ENCODE results near the gene TBCC.

The TBCC gene

DNA sequence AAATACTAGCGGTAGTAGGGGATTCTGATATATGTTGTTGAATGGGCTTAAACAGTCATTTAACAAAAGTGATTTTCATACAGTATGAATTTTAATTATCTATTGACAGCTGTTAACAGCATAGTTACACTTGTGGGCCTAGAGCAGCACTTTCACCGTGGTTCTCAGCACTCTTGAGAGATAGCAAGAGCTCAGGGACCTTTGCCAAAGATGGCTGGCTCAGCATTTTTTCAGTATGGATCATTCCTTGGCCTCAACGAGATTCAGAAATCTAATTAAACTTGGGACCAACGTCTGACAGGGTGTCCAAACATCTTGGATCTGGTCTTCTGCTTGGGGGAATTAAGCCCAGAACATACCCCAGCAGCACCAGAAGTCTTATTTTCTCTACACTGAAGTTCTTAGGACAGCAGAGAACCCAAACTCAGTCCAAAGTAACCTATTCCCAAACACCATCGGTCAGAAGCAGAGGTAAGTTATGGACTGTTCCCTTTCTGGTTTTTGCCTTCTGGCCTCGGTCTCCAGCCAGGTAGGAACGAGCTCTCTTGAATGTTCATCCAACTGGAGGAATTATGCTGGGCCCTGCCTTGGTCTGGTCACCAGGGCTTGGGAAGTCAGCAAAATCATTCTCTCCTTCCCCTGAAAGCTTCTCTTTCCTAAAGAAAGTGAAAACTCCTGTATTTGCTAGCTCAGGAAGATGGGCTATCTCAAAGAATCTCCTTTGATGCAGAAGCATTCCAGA is 49.2 kb downstream of the TBCC start:
- no peak for DNase-seq (ENCODE audit: low read depth in 2 of 2)

DNA sequence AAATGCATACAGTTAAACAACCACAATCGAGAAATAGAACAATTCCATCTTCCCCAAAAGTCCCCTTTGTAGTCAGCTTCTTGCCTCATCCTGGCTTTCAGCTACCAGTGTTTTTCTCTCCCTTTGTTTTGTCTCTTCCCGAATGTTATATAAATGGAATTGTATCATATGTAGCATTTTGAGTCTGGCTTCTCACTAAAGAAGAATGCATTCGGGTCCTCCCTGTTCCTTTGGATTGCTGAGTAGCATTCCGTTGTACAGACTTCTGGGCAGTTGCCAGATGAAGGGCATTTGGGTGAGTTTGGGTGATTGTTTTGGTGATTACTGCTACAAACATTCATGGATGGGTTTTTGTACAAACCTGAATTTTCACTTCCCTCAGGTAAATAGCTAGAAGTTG is 51.3 kb downstream of the TBCC start:
- DNase-seq (ENCODE audit: low read depth in 2 of 2): no peak
